BE2C (cell line): ENCODE results near the gene C1S.
"Not testable (repeated sequence)": the region's sequence is repeated elsewhere in the genome, so short reads cannot be mapped to it uniquely, and the experiment has no call there.

Experiments used
- DNase-seq: peaks from one replicate; pipeline ENCODE4 v3.0.0-alpha.2; 2020
- H3K27me3 ChIP-seq: fragments of 250-450 bp; sonication (Bioruptor Pico); 2 replicates; pipeline ENCODE4 v1.5.1; 2020; ENCODE audit warnings: mild to moderate bottlenecking
- H3K36me3 ChIP-seq: fragments of 250-450 bp; sonication (Bioruptor Pico); 2 replicates; pipeline ENCODE4 v1.5.1; 2020; ENCODE audit warnings: mild to moderate bottlenecking
- H3K4me1 ChIP-seq: fragments of 250-450 bp; sonication (Bioruptor Pico); 2 replicates; pipeline ENCODE4 v1.5.1; 2020
- H3K4me3 ChIP-seq: 2 replicates; pipeline ENCODE4 v1.5.1; 2011; ENCODE audit warnings: low read depth, low read length
- H3K9me3 ChIP-seq: fragments of 250-450 bp; sonication (Bioruptor Pico); 2 replicates; pipeline ENCODE4 v1.5.1; 2020
- TF ChIP-seq, protein P1 (sequence below): IDR thresholded peaks from 2 replicates; pipeline ENCODE4 v1.5.1; 2012; ENCODE audit warnings: mild to moderate bottlenecking, low read depth, low read length

Gene C1S

DNA sequence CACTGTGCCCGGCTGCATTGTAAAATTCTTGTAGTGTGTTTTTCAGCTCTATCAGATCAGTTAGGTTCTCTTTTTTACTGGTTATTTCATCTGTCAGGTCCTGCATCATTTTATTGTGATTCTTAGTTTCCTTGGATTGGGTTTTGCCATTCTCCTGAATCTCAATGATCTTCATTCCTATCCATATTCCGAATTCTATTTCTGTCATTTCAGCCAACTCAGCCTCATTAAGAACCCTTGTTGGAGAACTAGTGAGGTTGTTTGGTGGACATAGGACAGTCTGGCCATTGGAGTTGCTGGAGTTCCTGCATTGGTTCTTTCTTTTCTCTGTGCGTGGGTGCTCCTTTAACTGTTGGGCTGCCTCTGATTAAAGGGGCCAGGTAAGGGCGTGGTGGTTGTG, 5.6 kb upstream of the C1S start:
- H3K36me3 ChIP-seq, result no peaks in the 10 kb centered on the region
- H3K4me1 ChIP-seq, result no peaks in the 10 kb centered on the region
- DNase-seq, result no peak
- no peaks in the 10 kb centered on the region for H3K9me3 ChIP-seq
- no peak overlapping the region for H3K4me3 ChIP-seq
- TF ChIP-seq, protein P1, sequence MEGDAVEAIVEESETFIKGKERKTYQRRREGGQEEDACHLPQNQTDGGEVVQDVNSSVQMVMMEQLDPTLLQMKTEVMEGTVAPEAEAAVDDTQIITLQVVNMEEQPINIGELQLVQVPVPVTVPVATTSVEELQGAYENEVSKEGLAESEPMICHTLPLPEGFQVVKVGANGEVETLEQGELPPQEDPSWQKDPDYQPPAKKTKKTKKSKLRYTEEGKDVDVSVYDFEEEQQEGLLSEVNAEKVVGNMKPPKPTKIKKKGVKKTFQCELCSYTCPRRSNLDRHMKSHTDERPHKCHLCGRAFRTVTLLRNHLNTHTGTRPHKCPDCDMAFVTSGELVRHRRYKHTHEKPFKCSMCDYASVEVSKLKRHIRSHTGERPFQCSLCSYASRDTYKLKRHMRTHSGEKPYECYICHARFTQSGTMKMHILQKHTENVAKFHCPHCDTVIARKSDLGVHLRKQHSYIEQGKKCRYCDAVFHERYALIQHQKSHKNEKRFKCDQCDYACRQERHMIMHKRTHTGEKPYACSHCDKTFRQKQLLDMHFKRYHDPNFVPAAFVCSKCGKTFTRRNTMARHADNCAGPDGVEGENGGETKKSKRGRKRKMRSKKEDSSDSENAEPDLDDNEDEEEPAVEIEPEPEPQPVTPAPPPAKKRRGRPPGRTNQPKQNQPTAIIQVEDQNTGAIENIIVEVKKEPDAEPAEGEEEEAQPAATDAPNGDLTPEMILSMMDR, result no peak
- H3K27me3 ChIP-seq, result peaks cover 46% of the 10 kb centered on the region

DNA sequence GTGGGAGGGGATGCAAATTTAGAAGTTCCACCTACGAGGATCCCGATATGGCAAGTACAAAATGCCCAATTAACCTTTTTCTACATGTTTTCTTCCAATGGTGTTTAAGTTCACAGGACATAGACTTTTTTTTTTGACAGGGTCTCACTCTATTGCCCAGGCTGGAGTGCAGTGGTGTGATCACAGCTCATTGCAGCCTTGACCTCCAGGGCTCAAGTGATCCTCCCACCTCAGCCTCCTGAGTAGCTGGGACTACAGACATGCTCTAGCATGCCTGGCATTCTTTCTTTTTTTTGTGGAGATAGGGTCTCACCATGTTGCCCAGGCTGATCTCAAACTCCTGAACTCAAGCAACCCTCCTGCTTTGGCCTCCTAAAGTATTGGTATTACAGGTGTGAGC, 4.8 kb upstream of the C1S start:
- not testable (repeated sequence) for H3K36me3 ChIP-seq, H3K4me1 ChIP-seq, H3K4me3 ChIP-seq, DNase-seq, H3K9me3 ChIP-seq
- peaks cover 51% of the 10 kb centered on the region for H3K27me3 ChIP-seq

DNA sequence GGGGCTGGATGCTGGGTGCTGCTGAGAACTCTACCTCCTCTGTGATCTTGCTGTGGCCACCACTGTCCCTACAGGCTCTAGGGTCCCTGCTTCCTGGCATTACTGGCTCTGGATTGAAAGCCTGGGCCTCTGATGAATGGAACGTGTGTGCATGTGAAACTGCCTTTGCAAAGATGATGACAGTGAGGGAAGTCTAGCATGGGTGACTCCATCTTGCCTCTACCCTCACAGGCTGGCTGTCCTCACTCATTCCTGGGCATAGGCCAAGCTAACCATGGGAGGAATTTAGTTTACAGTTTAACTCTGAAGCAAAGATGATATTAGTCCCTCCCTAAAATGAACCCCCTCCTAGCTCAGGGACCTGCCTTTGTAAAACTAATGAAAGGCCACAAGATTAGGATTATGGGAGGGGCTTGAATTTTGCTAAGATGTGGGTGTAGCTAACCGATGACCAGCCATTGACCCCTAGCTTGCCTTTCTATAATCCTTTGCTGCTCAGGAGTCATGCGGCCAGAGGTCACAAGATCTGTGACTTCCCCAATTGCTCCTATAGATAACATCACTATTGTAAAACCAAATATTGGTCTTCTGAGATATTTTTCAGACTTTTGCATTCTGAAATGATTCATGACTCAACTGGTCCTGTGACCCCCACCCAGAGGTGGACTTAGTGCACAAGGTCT, 2.2 kb upstream of the C1S start:
- no peak for DNase-seq
- no peaks in the 10 kb centered on the region for H3K4me1 ChIP-seq
- no peak overlapping the region for H3K4me3 ChIP-seq

DNA sequence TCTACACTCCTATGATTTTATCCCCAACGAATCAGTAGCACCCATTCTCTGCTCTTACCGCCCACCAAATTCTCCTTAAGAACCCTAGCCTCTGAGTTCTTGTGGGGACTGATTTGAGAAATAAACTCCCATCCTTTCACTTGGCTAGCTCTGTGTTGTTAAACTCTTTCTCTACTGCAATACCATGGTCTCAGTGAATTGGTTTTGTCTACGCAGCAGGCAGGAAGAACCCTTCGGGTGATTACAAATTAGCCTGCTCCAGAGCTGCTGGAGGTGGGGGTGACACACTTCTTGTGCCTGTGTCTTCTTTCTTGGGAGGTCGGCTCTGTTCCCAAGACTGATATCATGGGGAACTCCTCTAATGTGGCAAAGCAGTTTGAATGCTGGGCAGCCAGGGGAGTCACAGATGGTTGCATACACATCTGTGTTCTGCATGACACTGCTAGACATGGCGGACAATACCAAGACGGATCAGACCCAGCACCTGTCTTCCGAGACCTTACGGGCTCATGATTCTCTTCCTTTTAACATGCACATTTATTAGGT, 1.6 kb upstream of the C1S start:
- no peaks in the 10 kb centered on the region for H3K9me3 ChIP-seq
- H3K27me3 ChIP-seq, result peaks cover 46% of the 10 kb centered on the region
- H3K4me1 ChIP-seq, result no peaks in the 10 kb centered on the region
- no peak for DNase-seq
- TF ChIP-seq, protein P1, result no peak
- H3K4me3 ChIP-seq, result no peak overlapping the region
- H3K36me3 ChIP-seq, result no peaks in the 10 kb centered on the region

More for the DNA sequence above, 2.2 kb upstream of the C1S start:
- H3K27me3 ChIP-seq, result peaks cover 48% of the 10 kb centered on the region
- no peaks in the 10 kb centered on the region for H3K36me3 ChIP-seq
- TF ChIP-seq, protein P1, result no peak
- H3K9me3 ChIP-seq, result no peaks in the 10 kb centered on the region

DNA sequence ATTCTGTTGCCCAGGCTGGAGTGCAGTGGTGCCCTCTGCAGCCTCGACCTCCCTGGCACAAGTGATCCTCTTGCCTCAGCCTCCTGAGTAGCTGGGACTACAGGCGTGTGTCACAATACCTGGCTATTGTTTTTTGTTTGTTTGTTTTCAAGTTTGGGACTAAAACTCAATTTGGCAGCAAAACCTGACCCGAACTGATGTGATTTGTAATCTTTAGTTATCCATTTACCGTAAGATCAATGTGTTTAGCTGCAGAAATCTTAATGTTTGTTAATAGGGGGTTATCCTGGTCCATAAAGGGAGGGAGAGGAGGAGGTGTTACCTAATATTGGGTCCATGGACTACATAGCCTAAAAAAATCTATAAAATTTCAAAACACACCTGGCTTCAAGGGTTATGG, 738 bp upstream of the C1S start:
- Histone ChIP-seq H3K4me3 (no peak overlapping the region), H3K9me3 (no peaks in the 10 kb centered on the region), H3K27me3 (peaks cover 40% of the 10 kb centered on the region), H3K4me1 (no peaks in the 10 kb centered on the region), H3K36me3 (no peaks in the 10 kb centered on the region)
- TF ChIP-seq, protein P1, result no peak
- DNase-seq, result no peak

DNA sequence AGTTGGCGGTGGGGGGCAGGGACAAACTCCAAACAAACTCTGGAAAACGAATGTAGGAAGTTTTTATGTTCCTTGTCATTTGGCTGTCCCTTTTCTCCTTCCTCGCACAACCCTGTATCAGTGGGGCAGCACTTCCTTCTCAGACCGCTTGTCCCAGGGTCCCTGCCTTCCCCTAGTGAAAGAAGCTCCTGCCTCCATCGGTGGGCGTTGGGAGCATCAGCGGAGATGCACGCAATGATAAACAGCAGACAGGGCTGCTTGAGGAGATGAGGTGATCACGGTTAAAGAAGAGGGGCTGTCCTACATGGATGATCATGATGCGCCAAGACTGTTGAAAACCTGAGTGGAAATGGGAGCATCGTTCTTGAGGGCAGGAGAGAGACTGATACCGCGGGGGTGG, 620 bp downstream of the C1S start:
- Histone ChIP-seq H3K4me1 (no peaks in the 10 kb centered on the region), H3K9me3 (no peaks in the 10 kb centered on the region), H3K27me3 (peaks cover 43% of the 10 kb centered on the region), H3K4me3 (no peak overlapping the region), H3K36me3 (no peaks in the 10 kb centered on the region)
- no peak for DNase-seq
- TF ChIP-seq, protein P1, result no peak
